H1 (cell line): ENCODE results near the gene DHCR24. TPM values are rescaled to one million over a fixed set of nuclear protein-coding genes. Genes with fewer than 3 reads are reported as not detected.
A peak's percentile ranks its signal among the peaks of the same experiment; 100 is the strongest.

ENCODE experiments used
- EP300 ChIP-seq, 2 experiments: IDR thresholded peaks; 1 replicate in 1 of 2; 2 replicates in 1 of 2; pipeline ENCODE4 v1.6.1; 2011 to 2012; ENCODE audit warnings: low read depth in 2 of 2, low read length in 2 of 2, mild to moderate bottlenecking in 2 of 2, borderline replicate concordance in 1 of 2, inconsistent platforms in 1 of 2, moderate library complexity in 1 of 2
- EZH2 ChIP-seq: fragments of 200-600 bp; sonication (generic); IDR thresholded peaks from 2 replicates; pipeline ENCODE4 v1.7.1; 2012; ENCODE audit warnings: low read depth, mild to moderate bottlenecking, moderate library complexity, low read length, inconsistent platforms; ENCODE audit not compliant: severe bottlenecking
- SP2 ChIP-seq: IDR thresholded peaks from 2 replicates; pipeline ENCODE4 v1.6.1; 2012; ENCODE audit warnings: mild to moderate bottlenecking, low read length, inconsistent platforms
- TBP ChIP-seq: IDR thresholded peaks from 2 replicates; pipeline ENCODE4 v1.6.1; 2011; ENCODE audit warnings: low read depth, low read length, improper control_type of control experiment
- polyA plus RNA-seq, 7 experiments: library from polyadenylated mRNA; depleted of rRNA in 3 of 7; stranded (reverse) in 5 of 7; unstranded in 2 of 7; fragments of >200 nt in 5 of 7; fragments of 200-250 nt in 2 of 7; gene quantifications; 1 replicate in 5 of 7; 2 replicates in 1 of 7; 4 replicates in 1 of 7; pipeline versions ENCODE4 v1.2.1 to v1.2.3, GENCODE V29; 2011 to 2013; ENCODE audit warnings: missing spikeins in 2 of 7, mixed read lengths in 2 of 7
- total RNA-seq: library from RNA; stranded (reverse); fragmentation: NEBNext Ultra II Directional; extraction: Animal tissue kit (Norgen Biotek cat#: 25700); gene quantifications from 2 replicates; pipeline ENCODE4 v1.2.1, GENCODE V29; 2021

Gene DHCR24
- total and polyA plus RNA-seq, 2 of the 8 experiments (the other 6 are each of a cell fraction or from before 2014, with no cell fraction given) = 370 to 419 TPM

DNA sequence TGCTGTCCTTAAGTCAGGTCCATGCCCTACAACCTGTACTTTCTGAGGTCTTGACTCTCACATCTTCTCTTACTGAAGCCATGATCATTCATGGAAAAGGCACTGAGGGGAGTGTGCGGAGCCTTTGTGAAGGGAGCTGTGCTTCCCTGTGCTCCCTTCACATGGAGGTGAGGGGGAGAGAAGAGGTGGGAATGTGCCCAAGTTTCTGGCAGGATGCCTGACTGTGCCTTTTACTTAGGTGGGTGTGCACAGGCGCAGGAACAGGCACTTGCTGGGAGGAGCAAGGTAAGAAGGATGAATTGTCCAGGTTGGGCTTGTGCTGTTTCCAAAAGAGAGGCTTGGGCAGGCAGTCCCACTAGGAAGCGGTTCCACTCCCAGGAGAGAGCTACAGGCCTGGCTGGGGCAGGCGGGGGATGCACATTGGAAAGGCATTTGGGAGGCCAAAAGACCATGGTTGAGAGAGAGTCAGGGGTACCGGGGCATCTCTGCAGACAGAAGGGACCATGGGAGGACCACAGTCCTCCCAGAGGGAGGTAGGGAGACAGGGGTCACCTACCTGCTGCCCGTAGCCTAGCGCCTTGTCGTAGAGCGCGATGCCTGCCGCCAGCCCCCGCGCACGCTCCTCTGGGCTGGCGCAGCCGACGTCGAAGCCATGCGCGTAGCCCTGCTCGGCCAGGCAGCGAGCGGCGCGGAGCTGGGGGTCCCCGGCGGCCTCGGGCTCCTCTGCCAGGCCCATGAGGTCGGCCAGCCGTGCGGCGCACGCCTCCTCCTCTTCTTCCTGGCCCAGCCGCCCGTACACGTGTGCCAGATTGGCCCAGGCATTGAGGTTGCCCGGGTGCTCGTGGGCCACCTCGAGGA is 86.7 kb downstream of the DHCR24 start (continued):
- TF ChIP-seq EZH2 = peak; percentile 8
- no peak for TF ChIP-seq SP2
- TF ChIP-seq EP300 (IDR thresholded peaks at IDR 0.05; ENCODE audit: borderline replicate concordance in 1 of 2, low read depth in 2 of 2, low read length in 2 of 2) = no peak
- TF ChIP-seq TBP = no peak

Other genes with a start within 250 kb of the DHCR24 start
- gene MROH7, start 245.4 kb downstream of the DHCR24 start, total RNA-seq = 0.07 TPM in 1 of 2 replicates, not detected in the other
- 0.20 and 0.27 TPM in 2 replicates for gene MROH7, start 245.4 kb downstream of the DHCR24 start, polyA plus RNA-seq (2011; rRNA removed)
- 24.2 and 25.1 TPM in 2 replicates for gene TTC4, start 171.3 kb downstream of the DHCR24 start, total RNA-seq
- 17.6 and 21.0 TPM in 2 replicates for gene TTC4, start 171.3 kb downstream of the DHCR24 start, polyA plus RNA-seq (2011; rRNA removed)
- gene PARS2, start 122.7 kb downstream of the DHCR24 start, total RNA-seq = 10.0 and 10.4 TPM in 2 replicates
- 8.9 and 11.8 TPM in 2 replicates for gene PARS2, start 122.7 kb downstream of the DHCR24 start, polyA plus RNA-seq (2011; rRNA removed)
- 1.1 and 1.6 TPM in 2 replicates for gene TTC22, start 85.9 kb downstream of the DHCR24 start, total RNA-seq
- 1.00 and 1.7 TPM in 2 replicates for gene TTC22, start 85.9 kb downstream of the DHCR24 start, polyA plus RNA-seq (2011; rRNA removed)
- gene TMEM61, start 93.4 kb upstream of the DHCR24 start, total RNA-seq = 0.50 and 0.54 TPM in 2 replicates
- 1.4 and 2.0 TPM in 2 replicates for gene TMEM61, start 93.4 kb upstream of the DHCR24 start, polyA plus RNA-seq (2011; rRNA removed)
- gene BSND, start 111.7 kb upstream of the DHCR24 start, total RNA-seq = 0.40 and 0.43 TPM in 2 replicates
- 0.52 and 0.68 TPM in 2 replicates for gene BSND, start 111.7 kb upstream of the DHCR24 start, polyA plus RNA-seq (2011; rRNA removed)
- 32.3 and 33.8 TPM in 2 replicates for gene PCSK9, start 152.4 kb upstream of the DHCR24 start, total RNA-seq
- 22.3 and 39.4 TPM in 2 replicates for gene PCSK9, start 152.4 kb upstream of the DHCR24 start, polyA plus RNA-seq (2011; rRNA removed)